ENCODE results near the gene SEMA3C.

DNA sequence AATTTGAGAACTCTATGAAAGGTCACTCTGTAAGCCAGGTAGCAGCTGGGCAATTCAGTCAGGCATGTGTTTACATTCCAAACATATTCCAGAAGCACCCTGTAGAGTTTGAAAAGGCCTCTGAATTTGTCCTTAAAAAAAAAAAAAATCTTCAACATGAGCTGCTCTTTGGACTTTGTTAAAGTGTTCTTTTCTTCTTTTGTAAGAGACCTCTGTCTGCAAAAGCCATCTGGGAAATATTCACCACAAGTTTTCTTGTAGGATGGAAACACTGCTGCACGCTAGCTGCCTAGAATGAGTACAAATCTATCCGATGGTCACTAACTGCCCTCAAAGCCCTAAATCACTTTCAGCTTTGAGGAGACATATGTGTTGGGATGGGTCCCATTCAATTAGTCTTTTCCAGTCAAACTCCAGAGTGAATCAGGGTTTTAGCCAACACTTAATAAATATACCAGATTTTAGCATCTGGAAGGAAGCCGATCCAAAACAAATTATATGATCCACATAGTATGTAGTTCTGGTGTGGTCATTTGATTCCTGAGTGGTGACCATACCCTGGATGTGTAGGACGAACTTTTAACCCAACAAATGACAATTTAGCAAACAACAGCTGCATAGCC, 194.5 kb downstream of the SEMA3C start:
- TF ChIP-seq EP300 (IDR thresholded peaks at IDR 0.05; ENCODE audit: borderline replicate concordance) (peak; percentile 54; the same call in 1 of the 2 replicates), CEBPB (IDR thresholded peaks at IDR 0.05) (no peak), RAD21 (IDR thresholded peaks at IDR 0.05; ENCODE audit: low read depth) (no peak), EGR1 (IDR thresholded peaks at IDR 0.05) (no peak), REST (IDR thresholded peaks at IDR 0.05; ENCODE audit: low read depth) (no peak), YY1 (IDR thresholded peaks at IDR 0.05; ENCODE audit: low read depth) (no peak)

Measured in Ishikawa (cell line).